Mucosa of descending colon (tissue), 3 donors: ENCODE data around the gene HOMER2. TPM values are rescaled to one million over a fixed set of nuclear protein-coding genes. Genes with fewer than 3 reads are reported as not detected.

Source experiments
- ATAC-seq: fragments of 200-7000 bp; cut with Tn5 transposase; one replicate; pipeline ENCODE4 v1.9.1; 2020; ENCODE audit warnings: mild to moderate bottlenecking, moderate library complexity
- DNase-seq, 3 donors: peaks; one replicate each; pipeline ENCODE4 v3.0.0-alpha.2; 2020
- H3K36me3 ChIP-seq: fragments of 200-600 bp; one replicate; pipeline ENCODE4 v1.8.0; 2021; ENCODE audit warnings: low read depth, mild to moderate bottlenecking
- H3K4me1 ChIP-seq: fragments of 200-600 bp; one replicate; pipeline ENCODE4 v1.8.0; 2021; ENCODE audit warnings: low read depth, mild to moderate bottlenecking
- H3K4me3 ChIP-seq: fragments of 200-600 bp; one replicate; pipeline ENCODE4 v1.8.0; 2021; ENCODE audit warnings: mild to moderate bottlenecking
- H3K9me3 ChIP-seq: fragments of 200-600 bp; one replicate; pipeline ENCODE4 v1.8.0; 2021; ENCODE audit warnings: mild to moderate bottlenecking
- intact Hi-C, 2 donors: fragments of 100-400 bp; cut with DNase I in 1 of 2; cut with micrococcal nuclease in 1 of 2; formaldehyde crosslinking; loops; one replicate each; pipeline versions ENCODE4 v1.11.0 to v1.11.1; 2022; cut with DNase I, micrococcal nuclease
- total RNA-seq, 3 donors: library from RNA; stranded (reverse); fragmentation: NEBNext Ultra II Directional in 2 of 3; extraction: Animal tissue kit (Norgen Biotek cat#: 25700) in 2 of 3; gene quantifications; one replicate each; pipeline versions ENCODE4 v1.2.1 to v1.2.4, GENCODE V29; 2021 to 2023
- TF ChIP-seq, protein P1 (sequence below): fragments of 200-600 bp; IDR thresholded peaks from one replicate; pipeline ENCODE4 v1.8.0; 2022; ENCODE audit warnings: antibody characterized with exemption, mild to moderate bottlenecking
- donor health status: DM: no; HTN: no; CAD: no; lungs with moderate emphysema.
- donor health status: DM: no; HTN: no; CAD: no.
- donor health status: DM: no; HTN: yes; CAD: no.

The HOMER2 gene
- total RNA-seq, 3 donors from 2014 or later: 1.9 to 16.3 (median 2.1) TPM

GRCh38 chr15:82877825-82878224 is 74.7 kb downstream of the HOMER2 start:
- intact Hi-C loops: no loop called here
- no peaks in the 10 kb centered on the region for H3K36me3 ChIP-seq
- DNase-seq: no peak
- no peaks in the 10 kb centered on the region for H3K4me1 ChIP-seq
- no peaks in the 10 kb centered on the region for H3K9me3 ChIP-seq
- no peak overlapping the region for H3K4me3 ChIP-seq
- TF ChIP-seq, protein P1, sequence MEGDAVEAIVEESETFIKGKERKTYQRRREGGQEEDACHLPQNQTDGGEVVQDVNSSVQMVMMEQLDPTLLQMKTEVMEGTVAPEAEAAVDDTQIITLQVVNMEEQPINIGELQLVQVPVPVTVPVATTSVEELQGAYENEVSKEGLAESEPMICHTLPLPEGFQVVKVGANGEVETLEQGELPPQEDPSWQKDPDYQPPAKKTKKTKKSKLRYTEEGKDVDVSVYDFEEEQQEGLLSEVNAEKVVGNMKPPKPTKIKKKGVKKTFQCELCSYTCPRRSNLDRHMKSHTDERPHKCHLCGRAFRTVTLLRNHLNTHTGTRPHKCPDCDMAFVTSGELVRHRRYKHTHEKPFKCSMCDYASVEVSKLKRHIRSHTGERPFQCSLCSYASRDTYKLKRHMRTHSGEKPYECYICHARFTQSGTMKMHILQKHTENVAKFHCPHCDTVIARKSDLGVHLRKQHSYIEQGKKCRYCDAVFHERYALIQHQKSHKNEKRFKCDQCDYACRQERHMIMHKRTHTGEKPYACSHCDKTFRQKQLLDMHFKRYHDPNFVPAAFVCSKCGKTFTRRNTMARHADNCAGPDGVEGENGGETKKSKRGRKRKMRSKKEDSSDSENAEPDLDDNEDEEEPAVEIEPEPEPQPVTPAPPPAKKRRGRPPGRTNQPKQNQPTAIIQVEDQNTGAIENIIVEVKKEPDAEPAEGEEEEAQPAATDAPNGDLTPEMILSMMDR: no peak
- ATAC-seq: no peak

DNA sequence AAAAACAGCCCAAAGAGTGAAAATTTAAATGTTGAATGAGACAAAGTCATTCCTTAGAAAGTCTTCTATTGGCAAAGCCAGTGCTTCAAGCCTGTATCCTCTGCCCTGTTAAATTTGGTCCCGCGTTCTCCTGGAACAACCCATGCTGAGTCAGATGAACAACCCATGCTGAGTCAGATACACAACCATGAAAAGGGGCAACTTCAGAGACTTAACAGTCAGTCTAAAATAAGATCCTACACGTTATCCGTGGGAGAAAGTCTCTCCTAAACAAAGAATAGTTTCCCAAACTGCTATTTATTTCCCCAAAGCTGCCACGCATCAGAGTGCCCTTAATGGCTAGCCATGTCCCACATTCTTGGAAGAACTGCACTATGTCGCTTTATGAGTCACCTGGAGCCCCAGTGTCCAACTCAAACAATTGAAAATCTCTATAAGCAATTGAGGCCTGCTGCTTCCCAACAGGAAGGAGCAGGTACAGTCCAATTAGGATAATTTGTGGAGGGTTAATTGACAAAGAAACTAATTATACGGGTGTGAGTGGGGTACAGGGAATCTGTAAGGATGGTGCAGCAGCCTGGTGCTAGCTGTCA is 77.0 kb downstream of the HOMER2 start:
- Histone ChIP-seq H3K4me1 (no peaks in the 10 kb centered on the region), H3K36me3 (no peaks in the 10 kb centered on the region), H3K4me3 (no peak overlapping the region), H3K9me3 (no peaks in the 10 kb centered on the region)
- TF ChIP-seq, protein P1: no peak
- no peak for DNase-seq
- intact Hi-C loops: no loop called here
- no peak for ATAC-seq

DNA sequence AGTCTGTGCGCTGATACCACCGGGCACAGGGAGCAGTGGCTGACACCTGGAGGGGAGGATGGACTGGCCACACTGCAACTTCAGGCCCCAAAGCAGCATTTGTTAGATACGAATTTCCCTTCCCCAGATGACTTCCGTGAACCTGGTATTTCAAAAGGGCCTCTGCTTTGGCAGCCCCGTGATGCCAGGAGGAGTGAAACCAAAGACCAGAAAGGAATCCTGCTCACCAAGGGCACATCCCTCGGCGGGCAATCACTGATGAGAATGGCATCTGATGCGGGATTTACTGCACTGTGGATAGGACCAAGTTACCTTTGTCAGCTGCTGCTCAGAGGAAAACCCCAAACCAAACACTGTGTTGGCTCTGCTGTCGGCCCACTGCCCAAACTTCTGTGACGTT is 77.6 kb downstream of the HOMER2 start:
- TF ChIP-seq, protein P1: no peak
- DNase-seq (no peak), ATAC-seq (no peak)
- no peaks in the 10 kb centered on the region for H3K4me1 ChIP-seq
- H3K9me3 ChIP-seq: no peaks in the 10 kb centered on the region
- H3K4me3 ChIP-seq: no peak overlapping the region
- no peaks in the 10 kb centered on the region for H3K36me3 ChIP-seq
- intact Hi-C loops: no loop called here

DNA sequence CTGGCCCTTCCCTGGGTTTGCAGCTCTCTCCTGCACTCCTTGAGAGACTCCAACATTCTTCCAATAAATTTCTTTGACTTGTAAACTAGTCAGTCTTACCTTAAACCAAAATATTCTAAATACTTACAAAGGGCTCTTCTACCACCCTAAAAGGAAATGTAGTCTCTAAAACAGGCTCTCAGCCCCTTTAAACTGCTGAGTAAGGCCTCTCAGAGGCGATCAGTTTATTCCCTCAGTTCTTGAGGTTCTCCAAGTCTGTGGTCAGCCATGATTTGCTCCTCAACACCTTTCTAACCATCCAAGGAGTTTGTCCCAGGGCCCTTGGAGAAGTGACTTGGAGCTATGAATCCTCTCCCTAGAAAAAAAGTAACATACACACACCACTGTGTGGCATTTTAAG is 78.3 kb downstream of the HOMER2 start:
- no peaks in the 10 kb centered on the region for H3K4me1 ChIP-seq
- DNase-seq (no peak), ATAC-seq (no peak)
- H3K36me3 ChIP-seq: no peaks in the 10 kb centered on the region
- H3K4me3 ChIP-seq: no peak overlapping the region
- TF ChIP-seq, protein P1: no peak
- intact Hi-C loops: no loop called here
- H3K9me3 ChIP-seq: no peaks in the 10 kb centered on the region

GRCh38 chr15:82873000-82873680 is 79.4 kb downstream of the HOMER2 start:
- Histone ChIP-seq H3K4me1 (no peaks in the 10 kb centered on the region), H3K36me3 (no peaks in the 10 kb centered on the region), H3K9me3 (no peaks in the 10 kb centered on the region), H3K4me3 (no peak overlapping the region)
- DNase-seq (no peak), ATAC-seq (no peak)
- intact Hi-C loops: no loop called here
- TF ChIP-seq, protein P1: no peak
